Endothelial cell of umbilical vein (primary cell): ENCODE data around the gene PTP4A1. TPM values are rescaled to one million over a fixed set of nuclear protein-coding genes. Genes with fewer than 3 reads are reported as not detected.

Source experiments
- BruUV-seq: library from RNA; stranded (reverse); fragments of 400-500 nt; replicated peaks from 2 replicates; lab custom pipeline; 2021; lab: Mats Ljungman, UMichigan
- CTCF ChIA-PET: fragments of 300-600, 350-600 bp; sonication (Branson Sonifier 250); formaldehyde crosslinking; loops from one replicate; lab custom pipeline; 2021; ENCODE audit warnings: antibody characterized with exemption, inconsistent platforms; lab: Charles Lee
- POLR2A ChIA-PET: fragments of 300-600, 350-600 bp; sonication (Branson Sonifier 250); formaldehyde crosslinking; loops from one replicate; lab custom pipeline; 2021; ENCODE audit warnings: antibody characterized with exemption, inconsistent platforms; lab: Charles Lee
- DNase-seq: peaks from one replicate; pipeline ENCODE4 v3.0.0-alpha.2; 2011; ENCODE audit warnings: low read depth, low spot score
- FAIRE-seq: peaks from 2 replicates; lab custom pipeline; 2011; peaks lifted over from hg19 to GRCh38; lab: Jason Lieb, UNC
- H2AFZ ChIP-seq: 2 replicates; pipeline ENCODE4 v1.6.0; 2012; ENCODE audit warnings: low read depth, low read length, control low read depth, inconsistent platforms
- H3K27ac ChIP-seq: 2 replicates; pipeline ENCODE4 v1.5.1; 2011; ENCODE audit warnings: low read depth, mild to moderate bottlenecking, control low read depth, low read length, moderate library complexity; ENCODE audit not compliant: insufficient read depth
- H3K27me3 ChIP-seq, 2 experiments: 2 replicates each; pipeline versions ENCODE4 v1.6.0 to v1.6.1; 2011; ENCODE audit warnings: low read length in 2 of 2, mixed read lengths in 1 of 2; ENCODE audit not compliant: control insufficient read depth in 2 of 2, insufficient read depth in 2 of 2
- H3K36me3 ChIP-seq, 2 experiments: 2 replicates in 1 of 2; 3 replicates in 1 of 2; pipeline ENCODE4 v1.5.1; 2011; ENCODE audit warnings: low read length in 2 of 2, mild to moderate bottlenecking in 1 of 2, moderate library complexity in 1 of 2; ENCODE audit not compliant: control insufficient read depth in 2 of 2, insufficient read depth in 2 of 2; ENCODE audit errors: extremely low read depth in 1 of 2
- H3K4me1 ChIP-seq: 3 replicates; pipeline ENCODE4 v1.5.1; 2011; ENCODE audit warnings: mild to moderate bottlenecking, low read length; ENCODE audit not compliant: control insufficient read depth, insufficient read depth; ENCODE audit errors: extremely low read depth
- H3K4me2 ChIP-seq: 2 replicates; pipeline ENCODE4 v1.6.1; 2011; ENCODE audit warnings: low read length, control low read depth, mixed read lengths; ENCODE audit not compliant: insufficient read depth
- H3K4me3 ChIP-seq, 3 experiments: fragments of 200-600 bp in 1 of 3; sonication (generic), shearing (Covaris generic) in 1 of 3; replicated peaks in 1 of 3; 2 replicates each; pipeline ENCODE4 v1.5.1; 2011 to 2016; ENCODE audit warnings: control low read depth in 3 of 3, low read length in 3 of 3, mild to moderate bottlenecking in 2 of 3, inconsistent platforms in 1 of 3, low read depth in 1 of 3, moderate library complexity in 1 of 3; ENCODE audit not compliant: insufficient read depth in 1 of 3
- H3K79me2 ChIP-seq: 2 replicates; pipeline ENCODE4 v1.6.0; 2012; ENCODE audit warnings: low read length, inconsistent platforms; ENCODE audit not compliant: control insufficient read depth, insufficient read depth
- H3K9ac ChIP-seq: replicated peaks from 2 replicates; pipeline ENCODE3; 2011; ENCODE audit warnings: low read length, control low read depth; ENCODE audit not compliant: insufficient read depth; ENCODE audit errors: extremely low read depth
- H3K9me1 ChIP-seq: replicated peaks from 3 replicates; pipeline ENCODE4 v1.6.0; 2011; ENCODE audit warnings: mild to moderate bottlenecking, low read length; ENCODE audit not compliant: control insufficient read depth, insufficient read depth; ENCODE audit errors: extremely low read depth
- H3K9me3 ChIP-seq: replicated peaks from 2 replicates; pipeline ENCODE4 v1.5.1; 2012; ENCODE audit warnings: low read length, inconsistent platforms; ENCODE audit not compliant: control insufficient read depth, insufficient read depth
- H4K20me1 ChIP-seq: replicated peaks from 2 replicates; pipeline ENCODE3; 2011; ENCODE audit warnings: mild to moderate bottlenecking, low read length; ENCODE audit not compliant: control insufficient read depth, insufficient read depth; ENCODE audit errors: extremely low read depth
- EZH2 ChIP-seq: IDR thresholded peaks from 2 replicates; pipeline ENCODE4 v1.6.1; 2012; ENCODE audit warnings: borderline replicate concordance, low read depth, mild to moderate bottlenecking, moderate library complexity, low read length, inconsistent platforms; ENCODE audit not compliant: severe bottlenecking
- FOS ChIP-seq: IDR thresholded peaks from 2 replicates; pipeline ENCODE4 v1.6.1; 2011; ENCODE audit warnings: mild to moderate bottlenecking, low read length, moderate library complexity, borderline replicate concordance; ENCODE audit not compliant: insufficient read depth
- GATA2 ChIP-seq: IDR thresholded peaks from 2 replicates; pipeline ENCODE4 v1.7.0; 2011; ENCODE audit warnings: low read depth, mild to moderate bottlenecking, moderate library complexity, mixed read lengths, low read length; ENCODE audit not compliant: insufficient read length, insufficient read depth
- JUN ChIP-seq: IDR thresholded peaks from 2 replicates; pipeline ENCODE4 v1.6.1; 2011; ENCODE audit warnings: borderline replicate concordance, low read depth; ENCODE audit not compliant: insufficient read length, insufficient read depth
- MYC ChIP-seq: IDR thresholded peaks from one replicate; pipeline ENCODE4 v1.6.1; 2011; ENCODE audit warnings: mild to moderate bottlenecking, low read depth, low read length
- POLR2A ChIP-seq: IDR thresholded peaks from 2 replicates; pipeline ENCODE4 v1.6.1; 2012; ENCODE audit warnings: low read depth, mild to moderate bottlenecking, control low read depth, low read length
- POLR2AphosphoS5 ChIP-seq: IDR thresholded peaks from 2 replicates; pipeline ENCODE4 v1.6.1; 2012; ENCODE audit warnings: low read depth, mild to moderate bottlenecking, control low read depth, low read length, moderate library complexity; ENCODE audit not compliant: insufficient read depth
- dilution Hi-C: fragments of 300-500 bp; cut with MboI; formaldehyde crosslinking; loops from one replicate; pipeline ENCODE4 v1.15.0; 2019; ENCODE audit warnings: low sequenced_read_pairs; ENCODE audit not compliant: extremely low pct_ligation_motif_present
- intact Hi-C: fragments of 100-400 bp; cut with micrococcal nuclease; formaldehyde crosslinking; loops from one replicate; pipeline ENCODE4 v1.10.0; 2022
- polyA plus RNA-seq, 4 experiments: library from polyadenylated mRNA; depleted of rRNA in 3 of 4; stranded (reverse) in 3 of 4; unstranded in 1 of 4; fragments of >200 nt; gene quantifications; 2 replicates each; pipeline versions ENCODE4 v1.2.1 to v1.2.3, GENCODE V29; 2011 to 2012; ENCODE audit warnings: missing spikeins in 1 of 4
- total RNA-seq: library from RNA; stranded (reverse); gene quantifications from 2 replicates; pipeline ENCODE4 v1.2.3, GENCODE V29; 2021
- TF ChIP-seq, protein P1 (sequence below), 2 donors: IDR thresholded peaks; 1 replicate in 1 of 2; 2 replicates in 1 of 2; pipeline ENCODE4 v1.5.1; 2011; ENCODE audit warnings: low read length in 2 of 2, mild to moderate bottlenecking in 2 of 2, moderate library complexity in 2 of 2, control low read depth in 1 of 2, inconsistent platforms in 1 of 2, low read depth in 1 of 2; ENCODE audit not compliant: insufficient read depth in 1 of 2; ENCODE audit errors: extremely low read depth in 1 of 2

The PTP4A1 gene
- total and polyA plus RNA-seq, 2 donors (not counting 3 experiments of a cell fraction or from before 2014, with no cell fraction given): 10.8 to 58.4 TPM

DNA sequence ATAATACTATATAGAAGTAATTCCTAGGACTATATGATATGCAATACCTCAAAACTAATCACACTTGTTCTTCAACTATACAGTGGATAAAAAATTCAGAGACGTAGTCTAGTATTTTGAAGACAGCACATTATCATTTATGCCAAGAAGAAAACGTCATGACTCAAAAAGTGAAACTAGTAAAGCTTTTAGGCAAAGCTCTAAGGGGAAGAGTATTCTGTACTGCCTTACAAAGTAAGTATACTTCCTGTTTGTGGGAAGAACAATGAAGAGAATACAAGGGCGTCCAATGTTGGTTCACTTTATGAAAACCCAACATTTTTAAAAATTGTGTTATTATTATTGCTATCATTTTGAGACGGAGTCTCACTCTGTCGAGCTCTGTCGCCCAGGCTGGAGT is 27.9 kb downstream of the PTP4A1 start:
- TF ChIP-seq POLR2AphosphoS5: no peak
- TF ChIP-seq, protein P1, sequence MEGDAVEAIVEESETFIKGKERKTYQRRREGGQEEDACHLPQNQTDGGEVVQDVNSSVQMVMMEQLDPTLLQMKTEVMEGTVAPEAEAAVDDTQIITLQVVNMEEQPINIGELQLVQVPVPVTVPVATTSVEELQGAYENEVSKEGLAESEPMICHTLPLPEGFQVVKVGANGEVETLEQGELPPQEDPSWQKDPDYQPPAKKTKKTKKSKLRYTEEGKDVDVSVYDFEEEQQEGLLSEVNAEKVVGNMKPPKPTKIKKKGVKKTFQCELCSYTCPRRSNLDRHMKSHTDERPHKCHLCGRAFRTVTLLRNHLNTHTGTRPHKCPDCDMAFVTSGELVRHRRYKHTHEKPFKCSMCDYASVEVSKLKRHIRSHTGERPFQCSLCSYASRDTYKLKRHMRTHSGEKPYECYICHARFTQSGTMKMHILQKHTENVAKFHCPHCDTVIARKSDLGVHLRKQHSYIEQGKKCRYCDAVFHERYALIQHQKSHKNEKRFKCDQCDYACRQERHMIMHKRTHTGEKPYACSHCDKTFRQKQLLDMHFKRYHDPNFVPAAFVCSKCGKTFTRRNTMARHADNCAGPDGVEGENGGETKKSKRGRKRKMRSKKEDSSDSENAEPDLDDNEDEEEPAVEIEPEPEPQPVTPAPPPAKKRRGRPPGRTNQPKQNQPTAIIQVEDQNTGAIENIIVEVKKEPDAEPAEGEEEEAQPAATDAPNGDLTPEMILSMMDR (IDR thresholded peaks at IDR 0.05; ENCODE audit: extremely low read depth in 1 of 2, insufficient read depth in 1 of 2, low read depth in 1 of 2, low read length in 2 of 2): no peak
- TF ChIP-seq GATA2: no peak
- TF ChIP-seq EZH2: no peak
- TF ChIP-seq MYC: no peak
- TF ChIP-seq FOS: no peak
- no peak for TF ChIP-seq POLR2A
- TF ChIP-seq JUN: no peak
- H3K9me3 ChIP-seq: no peaks in the 10 kb centered on the region
- no peak overlapping the region for H2AFZ ChIP-seq
- BruUV-seq: no TSS peak
- no peak for DNase-seq
- H3K9me1 ChIP-seq: no peaks in the 10 kb centered on the region
- H3K4me1 ChIP-seq: peaks cover 2% of the 10 kb centered on the region
- no peaks in the 10 kb centered on the region for H4K20me1 ChIP-seq
- H3K27ac ChIP-seq: no peak overlapping the region
- H3K79me2 ChIP-seq: no peaks in the 10 kb centered on the region
- ChIA-PET CTCF (interaction anchor here (3.1 to 4.9 kb wide), 2 partner anchors 160 to 165 kb away, joined by 61 to 94 read pairs; no protein-coding TSS in a partner anchor), POLR2A (no interaction called here)
- no peak overlapping the region for H3K4me2 ChIP-seq
- H3K27me3 ChIP-seq: peaks cover 0 to 2% of the 10 kb centered on the region in 2 experiments
- no peak for FAIRE-seq
- H3K4me3 ChIP-seq: no peak overlapping the region
- H3K36me3 ChIP-seq: no peaks in the 10 kb centered on the region
- dilution Hi-C loops (no loop called here), intact Hi-C loops (no loop called here)
- no peak overlapping the region for H3K9ac ChIP-seq
